Measurements from ENCODE around the gene ETV6.

Gene ETV6

GRCh38 chr12:11801643-11802042 is 152.2 kb downstream of the ETV6 start:
- Mint-ChIP-seq H3K27me3 (no peaks in the 10 kb centered on the region), H3K4me1 (peaks cover 66% of the 10 kb centered on the region), H3K36me3 (peaks cover 1% of the 10 kb centered on the region), H3K9me3 (no peaks in the 10 kb centered on the region), H3K4me3 (no peak overlapping the region), H3K27ac (no peak overlapping the region)

GRCh38 chr12:11804130-11804529 is 154.7 kb downstream of the ETV6 start:
- Mint-ChIP-seq H3K4me3 (no peak overlapping the region), H3K4me1 (peaks cover 60% of the 10 kb centered on the region), H3K27ac (no peak overlapping the region), H3K9me3 (no peaks in the 10 kb centered on the region), H3K36me3 (peaks cover 6% of the 10 kb centered on the region), H3K27me3 (no peaks in the 10 kb centered on the region)

- Mint-ChIP-seq H3K4me3 (no peak overlapping the region), H3K36me3 (peaks cover 6% of the 10 kb centered on the region), H3K9me3 (no peaks in the 10 kb centered on the region), H3K27me3 (no peaks in the 10 kb centered on the region), H3K27ac (no peak overlapping the region), H3K4me1 (peaks cover 57% of the 10 kb centered on the region)
Measured at GRCh38 chr12:11805043-11805442, 155.6 kb downstream of the ETV6 start.

- no peaks in the 10 kb centered on the region for H3K27me3 Mint-ChIP-seq
- H3K27ac Mint-ChIP-seq: no peak overlapping the region
- peaks cover 53% of the 10 kb centered on the region for H3K4me1 Mint-ChIP-seq
- no peaks in the 10 kb centered on the region for H3K9me3 Mint-ChIP-seq
- peaks cover 5% of the 10 kb centered on the region for H3K36me3 Mint-ChIP-seq
- no peak overlapping the region for H3K4me3 Mint-ChIP-seq
Measured at GRCh38 chr12:11805680-11806079, 156.2 kb downstream of the ETV6 start.

- Mint-ChIP-seq H3K4me1 (peaks cover 55% of the 10 kb centered on the region), H3K27ac (no peak overlapping the region), H3K9me3 (no peaks in the 10 kb centered on the region), H3K36me3 (peaks cover 6% of the 10 kb centered on the region), H3K27me3 (no peaks in the 10 kb centered on the region), H3K4me3 (no peak overlapping the region)
Measured at GRCh38 chr12:11807458-11807857, 158.0 kb downstream of the ETV6 start.

GRCh38 chr12:11808931-11809330 is 159.5 kb downstream of the ETV6 start:
- peaks cover 6% of the 10 kb centered on the region for H3K36me3 Mint-ChIP-seq

GRCh38 chr12:11810206-11810545 is 160.7 kb downstream of the ETV6 start:
- no peak overlapping the region for H3K27ac Mint-ChIP-seq
- H3K27me3 Mint-ChIP-seq: no peaks in the 10 kb centered on the region
- peaks cover 69% of the 10 kb centered on the region for H3K4me1 Mint-ChIP-seq
- no peaks in the 10 kb centered on the region for H3K9me3 Mint-ChIP-seq
- peaks cover 8% of the 10 kb centered on the region for H3K36me3 Mint-ChIP-seq
- H3K4me3 Mint-ChIP-seq: no peak overlapping the region

More at GRCh38 chr12:11808931-11809330, 159.5 kb downstream of the ETV6 start:
- no peak overlapping the region for H3K27ac Mint-ChIP-seq
- H3K9me3 Mint-ChIP-seq: no peaks in the 10 kb centered on the region
- no peaks in the 10 kb centered on the region for H3K27me3 Mint-ChIP-seq
- H3K4me1 Mint-ChIP-seq: peaks cover 68% of the 10 kb centered on the region
- H3K4me3 Mint-ChIP-seq: no peak overlapping the region

- Mint-ChIP-seq H3K4me3 (no peak overlapping the region), H3K27me3 (no peaks in the 10 kb centered on the region), H3K27ac (no peak overlapping the region), H3K4me1 (peaks cover 65% of the 10 kb centered on the region), H3K36me3 (peaks cover 10% of the 10 kb centered on the region), H3K9me3 (no peaks in the 10 kb centered on the region)
Measured at GRCh38 chr12:11811008-11811407, 161.5 kb downstream of the ETV6 start.

- Mint-ChIP-seq H3K27ac (peak overlapping the region; percentile 85), H3K4me3 (peak overlapping the region; percentile 63), H3K27me3 (no peaks in the 10 kb centered on the region), H3K36me3 (peaks cover 10% of the 10 kb centered on the region), H3K9me3 (no peaks in the 10 kb centered on the region), H3K4me1 (peaks cover 64% of the 10 kb centered on the region)
Measured at GRCh38 chr12:11812241-11812585, 162.7 kb downstream of the ETV6 start.

- Mint-ChIP-seq H3K4me3 (peak overlapping the region; percentile 63), H3K9me3 (no peaks in the 10 kb centered on the region), H3K4me1 (peaks cover 63% of the 10 kb centered on the region), H3K27ac (peak overlapping the region; percentile 85), H3K36me3 (peaks cover 13% of the 10 kb centered on the region), H3K27me3 (no peaks in the 10 kb centered on the region)
Measured at GRCh38 chr12:11812586-11813437, 163.3 kb downstream of the ETV6 start.

- Mint-ChIP-seq H3K4me1 (peaks cover 59% of the 10 kb centered on the region), H3K4me3 (no peak overlapping the region), H3K9me3 (no peaks in the 10 kb centered on the region), H3K36me3 (peaks cover 12% of the 10 kb centered on the region), H3K27me3 (no peaks in the 10 kb centered on the region), H3K27ac (no peak overlapping the region)
Measured at GRCh38 chr12:11813438-11813813, 164.0 kb downstream of the ETV6 start.

- Mint-ChIP-seq H3K4me3 (peak overlapping the region; percentile 11), H3K27me3 (no peaks in the 10 kb centered on the region), H3K9me3 (no peaks in the 10 kb centered on the region), H3K4me1 (peaks cover 56% of the 10 kb centered on the region), H3K36me3 (peaks cover 10% of the 10 kb centered on the region), H3K27ac (peak overlapping the region; percentile 75)
Measured at GRCh38 chr12:11814374-11814773, 164.9 kb downstream of the ETV6 start.

GRCh38 chr12:11815397-11815796 is 165.9 kb downstream of the ETV6 start:
- no peak overlapping the region for H3K27ac Mint-ChIP-seq

GRCh38 chr12:11819643-11820042 is 170.2 kb downstream of the ETV6 start:
- peaks cover 13% of the 10 kb centered on the region for H3K36me3 Mint-ChIP-seq
- H3K4me1 Mint-ChIP-seq: peaks cover 42% of the 10 kb centered on the region
- H3K4me3 Mint-ChIP-seq: no peak overlapping the region
- H3K27ac Mint-ChIP-seq: no peak overlapping the region
- no peaks in the 10 kb centered on the region for H3K27me3 Mint-ChIP-seq
- H3K9me3 Mint-ChIP-seq: no peaks in the 10 kb centered on the region

More at GRCh38 chr12:11815397-11815796, 165.9 kb downstream of the ETV6 start:
- Mint-ChIP-seq H3K27me3 (no peaks in the 10 kb centered on the region), H3K4me1 (peaks cover 56% of the 10 kb centered on the region), H3K9me3 (no peaks in the 10 kb centered on the region), H3K36me3 (peaks cover 10% of the 10 kb centered on the region), H3K4me3 (no peak overlapping the region)

GRCh38 chr12:11820476-11820875 is 171.0 kb downstream of the ETV6 start:
- Mint-ChIP-seq H3K27ac (no peak overlapping the region), H3K4me3 (no peak overlapping the region)

GRCh38 chr12:11821386-11822080 is 172.1 kb downstream of the ETV6 start:
- peaks cover 53% of the 10 kb centered on the region for H3K4me1 Mint-ChIP-seq
- H3K9me3 Mint-ChIP-seq: no peaks in the 10 kb centered on the region
- peak overlapping the region; percentile 88 for H3K27ac Mint-ChIP-seq
- no peak overlapping the region for H3K4me3 Mint-ChIP-seq
- H3K36me3 Mint-ChIP-seq: peaks cover 20% of the 10 kb centered on the region
- H3K27me3 Mint-ChIP-seq: no peaks in the 10 kb centered on the region

More at GRCh38 chr12:11820476-11820875, 171.0 kb downstream of the ETV6 start:
- Mint-ChIP-seq H3K9me3 (no peaks in the 10 kb centered on the region), H3K36me3 (peaks cover 16% of the 10 kb centered on the region), H3K27me3 (no peaks in the 10 kb centered on the region), H3K4me1 (peaks cover 49% of the 10 kb centered on the region)

All from activated naive CD4-positive, alpha-beta T cell treated with anti-CD3 and anti-CD28 coated beads, Interleukin-2, amount 50 U/mL, for 24 hours (primary cell).